Hepatocyte (in vitro differentiated cells): ENCODE measurements around the gene COL4A1.

Experiments used
- EZH2 ChIP-seq: fragments of 200-600 bp; sonication (generic); IDR thresholded peaks from 2 replicates; pipeline ENCODE4 v1.6.1; 2016; ENCODE audit warnings: antibody characterized with exemption, mild to moderate bottlenecking, borderline replicate concordance
- TF ChIP-seq, protein P1 (sequence below): fragments of 200-600 bp; sonication (generic); IDR thresholded peaks from 2 replicates; pipeline ENCODE4 v1.5.1; 2016; ENCODE audit warnings: antibody characterized with exemption, mild to moderate bottlenecking; ENCODE audit not compliant: poor library complexity

DNA sequence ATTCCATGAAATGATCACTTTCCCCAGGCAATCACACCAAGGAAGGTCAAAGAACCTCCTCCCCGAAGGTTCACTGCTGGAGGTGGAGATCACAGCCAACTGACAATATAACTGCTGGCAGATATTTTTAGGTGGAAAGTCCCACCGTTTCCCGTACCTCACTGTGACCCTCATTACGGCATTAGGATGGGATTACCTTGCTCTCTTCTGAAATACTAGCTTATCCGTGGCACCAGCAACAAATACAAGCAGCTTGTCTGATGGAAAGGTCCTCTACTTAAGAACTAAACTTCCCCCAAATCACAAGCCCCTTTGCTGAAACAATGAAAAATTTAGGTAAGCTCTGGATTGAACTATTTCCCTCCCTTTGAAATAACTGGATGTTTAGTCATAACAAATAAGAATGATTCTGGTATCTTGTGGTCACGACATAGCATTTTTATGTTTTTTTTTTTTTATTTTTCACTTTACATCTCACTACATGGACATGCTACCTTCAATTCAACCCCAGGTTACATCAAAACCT is 178.9 kb downstream of the COL4A1 start:
- TF ChIP-seq, protein P1, sequence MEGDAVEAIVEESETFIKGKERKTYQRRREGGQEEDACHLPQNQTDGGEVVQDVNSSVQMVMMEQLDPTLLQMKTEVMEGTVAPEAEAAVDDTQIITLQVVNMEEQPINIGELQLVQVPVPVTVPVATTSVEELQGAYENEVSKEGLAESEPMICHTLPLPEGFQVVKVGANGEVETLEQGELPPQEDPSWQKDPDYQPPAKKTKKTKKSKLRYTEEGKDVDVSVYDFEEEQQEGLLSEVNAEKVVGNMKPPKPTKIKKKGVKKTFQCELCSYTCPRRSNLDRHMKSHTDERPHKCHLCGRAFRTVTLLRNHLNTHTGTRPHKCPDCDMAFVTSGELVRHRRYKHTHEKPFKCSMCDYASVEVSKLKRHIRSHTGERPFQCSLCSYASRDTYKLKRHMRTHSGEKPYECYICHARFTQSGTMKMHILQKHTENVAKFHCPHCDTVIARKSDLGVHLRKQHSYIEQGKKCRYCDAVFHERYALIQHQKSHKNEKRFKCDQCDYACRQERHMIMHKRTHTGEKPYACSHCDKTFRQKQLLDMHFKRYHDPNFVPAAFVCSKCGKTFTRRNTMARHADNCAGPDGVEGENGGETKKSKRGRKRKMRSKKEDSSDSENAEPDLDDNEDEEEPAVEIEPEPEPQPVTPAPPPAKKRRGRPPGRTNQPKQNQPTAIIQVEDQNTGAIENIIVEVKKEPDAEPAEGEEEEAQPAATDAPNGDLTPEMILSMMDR = no peak
- TF ChIP-seq EZH2 = no peak
